ENCODE results near the gene LRRC8C. TPM values are rescaled to one million over a fixed set of nuclear protein-coding genes. Genes with fewer than 3 reads are reported as not detected.

Gene LRRC8C
- total RNA-seq, 1 donor from 2014 or later = 20.1 TPM

DNA sequence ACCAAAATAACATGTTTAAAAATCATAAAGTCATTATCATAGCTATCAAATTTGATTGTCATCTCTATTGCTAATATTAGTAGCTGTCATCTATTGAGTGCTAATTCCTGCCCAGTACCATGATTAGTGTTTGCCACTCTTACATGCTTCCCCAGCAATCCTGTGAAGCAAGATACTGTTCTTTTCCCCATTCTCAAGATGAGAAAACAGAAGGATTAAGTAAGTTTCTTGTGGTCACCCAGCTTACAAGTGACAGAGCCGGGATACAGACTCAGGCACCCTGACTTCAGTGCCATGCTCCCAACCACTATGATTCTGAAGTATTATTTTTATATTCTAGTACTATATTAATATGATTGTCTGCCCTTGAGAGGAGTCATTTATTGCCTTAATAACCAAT, 36.5 kb downstream of the LRRC8C start:
- H3K27me3 Mint-ChIP-seq (ENCODE audit: unreplicated experiment) = no peaks in the 10 kb centered on the region
- no peak overlapping the region for H3K27ac Mint-ChIP-seq (ENCODE audit: unreplicated experiment)
- H3K4me3 Mint-ChIP-seq (ENCODE audit: unreplicated experiment) = no peak overlapping the region
- no peaks in the 10 kb centered on the region for H3K9me3 Mint-ChIP-seq (ENCODE audit: unreplicated experiment)
- peaks cover 13% of the 10 kb centered on the region for H3K4me1 Mint-ChIP-seq (ENCODE audit: unreplicated experiment)
- H3K36me3 Mint-ChIP-seq (ENCODE audit: low read depth, unreplicated experiment) = no peaks in the 10 kb centered on the region
- DNase-seq (ENCODE audit: low spot score) = no peak
- TF ChIP-seq, protein P1, sequence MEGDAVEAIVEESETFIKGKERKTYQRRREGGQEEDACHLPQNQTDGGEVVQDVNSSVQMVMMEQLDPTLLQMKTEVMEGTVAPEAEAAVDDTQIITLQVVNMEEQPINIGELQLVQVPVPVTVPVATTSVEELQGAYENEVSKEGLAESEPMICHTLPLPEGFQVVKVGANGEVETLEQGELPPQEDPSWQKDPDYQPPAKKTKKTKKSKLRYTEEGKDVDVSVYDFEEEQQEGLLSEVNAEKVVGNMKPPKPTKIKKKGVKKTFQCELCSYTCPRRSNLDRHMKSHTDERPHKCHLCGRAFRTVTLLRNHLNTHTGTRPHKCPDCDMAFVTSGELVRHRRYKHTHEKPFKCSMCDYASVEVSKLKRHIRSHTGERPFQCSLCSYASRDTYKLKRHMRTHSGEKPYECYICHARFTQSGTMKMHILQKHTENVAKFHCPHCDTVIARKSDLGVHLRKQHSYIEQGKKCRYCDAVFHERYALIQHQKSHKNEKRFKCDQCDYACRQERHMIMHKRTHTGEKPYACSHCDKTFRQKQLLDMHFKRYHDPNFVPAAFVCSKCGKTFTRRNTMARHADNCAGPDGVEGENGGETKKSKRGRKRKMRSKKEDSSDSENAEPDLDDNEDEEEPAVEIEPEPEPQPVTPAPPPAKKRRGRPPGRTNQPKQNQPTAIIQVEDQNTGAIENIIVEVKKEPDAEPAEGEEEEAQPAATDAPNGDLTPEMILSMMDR (IDR thresholded peaks at IDR 0.05; ENCODE audit: unreplicated experiment) = no peak

DNA sequence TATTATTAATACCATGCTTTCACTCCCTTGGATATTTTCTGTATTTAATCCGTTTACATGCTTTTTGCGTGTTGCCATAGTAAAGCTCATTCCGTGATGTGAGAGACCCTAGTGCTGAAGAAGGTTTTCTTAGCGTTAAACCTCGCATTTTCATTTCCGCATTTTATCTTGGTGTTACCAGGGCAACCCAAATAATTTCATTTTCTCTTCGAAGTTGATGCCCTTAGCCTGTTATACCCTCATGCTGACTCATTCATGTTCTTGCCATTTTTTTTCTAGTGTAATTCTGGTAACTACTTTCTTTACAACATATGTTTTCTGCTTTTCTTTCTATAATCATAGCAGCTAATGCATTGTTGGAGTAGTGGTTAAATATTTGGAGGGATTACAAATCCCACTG, 37.2 kb downstream of the LRRC8C start:
- no peak overlapping the region for H3K27ac Mint-ChIP-seq (ENCODE audit: unreplicated experiment)
- no peak for DNase-seq (ENCODE audit: low spot score)
- TF ChIP-seq, protein P1 (IDR thresholded peaks at IDR 0.05; ENCODE audit: unreplicated experiment) = no peak
- H3K27me3 Mint-ChIP-seq (ENCODE audit: unreplicated experiment) = no peaks in the 10 kb centered on the region
- H3K4me1 Mint-ChIP-seq (ENCODE audit: unreplicated experiment) = peaks cover 9% of the 10 kb centered on the region
- no peaks in the 10 kb centered on the region for H3K36me3 Mint-ChIP-seq (ENCODE audit: low read depth, unreplicated experiment)
- no peak overlapping the region for H3K4me3 Mint-ChIP-seq (ENCODE audit: unreplicated experiment)
- H3K9me3 Mint-ChIP-seq (ENCODE audit: unreplicated experiment) = no peaks in the 10 kb centered on the region

DNA sequence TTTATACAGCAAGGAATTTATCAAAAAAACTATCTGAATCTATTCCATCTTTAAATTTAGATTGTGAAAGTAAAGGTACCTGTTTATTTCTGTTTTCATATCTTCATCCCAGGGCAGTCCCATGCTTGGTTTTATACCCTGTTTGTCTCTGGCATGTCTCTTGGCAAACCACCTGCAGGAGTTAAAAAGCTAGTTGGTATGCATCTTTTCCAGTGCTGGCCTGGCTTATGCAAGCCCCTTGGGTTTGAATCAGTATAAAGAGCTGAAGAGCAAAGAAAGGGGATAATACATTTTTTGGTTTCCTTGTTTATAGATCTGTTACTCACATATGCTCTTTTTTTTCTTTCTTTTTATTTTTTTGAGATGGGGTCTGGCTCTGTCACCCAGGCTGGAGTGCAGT, 37.8 kb downstream of the LRRC8C start:
- H3K36me3 Mint-ChIP-seq (ENCODE audit: low read depth, unreplicated experiment) = no peaks in the 10 kb centered on the region
- no peaks in the 10 kb centered on the region for H3K9me3 Mint-ChIP-seq (ENCODE audit: unreplicated experiment)
- TF ChIP-seq, protein P1 (IDR thresholded peaks at IDR 0.05; ENCODE audit: unreplicated experiment) = no peak
- H3K4me1 Mint-ChIP-seq (ENCODE audit: unreplicated experiment) = peaks cover 9% of the 10 kb centered on the region
- H3K27ac Mint-ChIP-seq (ENCODE audit: unreplicated experiment) = peak overlapping the region; percentile 8
- no peaks in the 10 kb centered on the region for H3K27me3 Mint-ChIP-seq (ENCODE audit: unreplicated experiment)
- no peak for DNase-seq (ENCODE audit: low spot score)
- no peak overlapping the region for H3K4me3 Mint-ChIP-seq (ENCODE audit: unreplicated experiment)

DNA sequence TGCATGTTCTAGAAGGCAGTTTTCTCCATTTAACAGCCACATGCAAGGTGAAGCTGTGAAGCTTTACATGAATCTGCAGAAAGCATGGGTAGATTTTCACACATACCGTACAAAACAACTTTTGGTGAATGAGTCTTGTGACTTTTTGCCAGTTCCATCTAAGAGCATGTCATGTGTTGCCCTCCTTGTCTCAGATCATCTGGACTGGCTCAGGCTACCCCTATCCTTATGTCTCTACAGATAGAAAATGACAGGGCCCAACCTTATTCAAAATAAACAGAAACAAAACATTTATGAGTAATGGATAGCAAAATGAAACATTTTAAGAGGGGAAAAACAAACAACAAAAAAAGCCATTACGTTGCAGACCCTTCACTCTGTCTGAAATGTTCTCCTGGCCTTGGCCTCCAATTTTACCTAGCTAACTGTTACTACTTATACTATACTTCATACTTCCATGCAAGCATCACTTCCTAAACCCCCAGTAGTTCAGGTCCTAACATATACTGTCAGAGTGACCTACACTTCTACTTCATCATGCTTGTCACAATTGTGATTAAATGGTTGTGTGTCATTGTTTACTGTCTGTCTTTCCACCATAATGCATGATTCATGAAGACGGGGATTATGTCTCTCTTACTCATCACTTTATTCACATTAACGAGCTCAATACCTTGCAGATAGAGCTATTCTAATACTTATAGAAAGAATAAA, 39.0 kb downstream of the LRRC8C start:
- no peaks in the 10 kb centered on the region for H3K27me3 Mint-ChIP-seq (ENCODE audit: unreplicated experiment)
- peaks cover 8% of the 10 kb centered on the region for H3K4me1 Mint-ChIP-seq (ENCODE audit: unreplicated experiment)
- no peak for DNase-seq (ENCODE audit: low spot score)
- no peak overlapping the region for H3K27ac Mint-ChIP-seq (ENCODE audit: unreplicated experiment)
- no peaks in the 10 kb centered on the region for H3K9me3 Mint-ChIP-seq (ENCODE audit: unreplicated experiment)
- no peaks in the 10 kb centered on the region for H3K36me3 Mint-ChIP-seq (ENCODE audit: low read depth, unreplicated experiment)
- TF ChIP-seq, protein P1 (IDR thresholded peaks at IDR 0.05; ENCODE audit: unreplicated experiment) = no peak
- H3K4me3 Mint-ChIP-seq (ENCODE audit: unreplicated experiment) = no peak overlapping the region

DNA sequence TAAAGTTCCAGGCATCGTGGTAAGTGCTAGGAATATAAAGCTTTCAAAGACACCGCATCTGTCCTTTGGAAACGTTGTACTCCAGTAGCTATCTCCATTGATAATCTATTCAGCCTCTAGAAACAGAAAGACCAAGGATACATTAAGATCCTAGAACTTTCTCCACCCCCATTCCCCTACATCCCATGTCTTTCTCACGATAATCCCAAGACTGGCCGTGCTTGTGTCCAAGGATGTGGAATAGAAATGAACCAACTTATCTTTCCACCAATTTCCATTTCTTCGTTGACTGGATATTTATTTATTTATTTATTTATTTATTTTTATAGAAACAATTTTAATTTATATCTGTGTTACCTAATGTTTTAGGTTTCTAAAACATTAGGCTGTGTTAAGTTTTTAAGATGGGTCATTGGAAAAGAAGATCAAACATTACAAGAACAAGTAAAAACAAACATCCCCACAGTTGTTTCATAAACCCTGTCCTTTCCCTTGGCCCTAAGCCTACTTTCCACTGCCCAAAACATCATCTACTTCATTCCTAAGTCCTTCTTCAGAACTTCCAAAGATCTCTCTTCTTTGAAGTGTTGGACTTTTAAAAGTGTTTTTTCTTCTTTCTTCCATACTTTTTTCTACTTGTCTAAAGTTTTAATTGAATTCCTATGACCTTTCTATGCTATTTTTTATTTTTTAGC, 39.7 kb downstream of the LRRC8C start:
- Mint-ChIP-seq H3K36me3 (ENCODE audit: low read depth, unreplicated experiment) (no peaks in the 10 kb centered on the region), H3K4me3 (ENCODE audit: unreplicated experiment) (no peak overlapping the region), H3K27me3 (ENCODE audit: unreplicated experiment) (no peaks in the 10 kb centered on the region), H3K27ac (ENCODE audit: unreplicated experiment) (no peak overlapping the region), H3K9me3 (ENCODE audit: unreplicated experiment) (no peaks in the 10 kb centered on the region), H3K4me1 (ENCODE audit: unreplicated experiment) (peaks cover 7% of the 10 kb centered on the region)
- TF ChIP-seq, protein P1 (IDR thresholded peaks at IDR 0.05; ENCODE audit: unreplicated experiment) = no peak
- no peak for DNase-seq (ENCODE audit: low spot score)

Data from endothelial cell (in vitro differentiated cells).